Esophagus muscularis mucosa (tissue), 3 donors: ENCODE measurements around the gene GRK1.

Experiments used
- POLR2AphosphoS5 ChIP-seq, 2 donors: sonication (generic); formaldehyde crosslinking; IDR thresholded peaks; one replicate each; pipeline ENCODE4 v1.6.1; 2017; ENCODE audit warnings: antibody characterized with exemption in 2 of 2
- TF ChIP-seq, protein P1 (sequence below), 3 experiments: fragments of 200-600 bp in 2 of 3; fragments of 450-650 bp in 1 of 3; sonication (generic) in 2 of 3; IDR thresholded peaks; one replicate each; pipeline ENCODE4 v1.5.1; 2017 to 2019; ENCODE audit warnings: antibody characterized with exemption in 3 of 3, mild to moderate bottlenecking in 2 of 3, moderate library complexity in 1 of 3

DNA sequence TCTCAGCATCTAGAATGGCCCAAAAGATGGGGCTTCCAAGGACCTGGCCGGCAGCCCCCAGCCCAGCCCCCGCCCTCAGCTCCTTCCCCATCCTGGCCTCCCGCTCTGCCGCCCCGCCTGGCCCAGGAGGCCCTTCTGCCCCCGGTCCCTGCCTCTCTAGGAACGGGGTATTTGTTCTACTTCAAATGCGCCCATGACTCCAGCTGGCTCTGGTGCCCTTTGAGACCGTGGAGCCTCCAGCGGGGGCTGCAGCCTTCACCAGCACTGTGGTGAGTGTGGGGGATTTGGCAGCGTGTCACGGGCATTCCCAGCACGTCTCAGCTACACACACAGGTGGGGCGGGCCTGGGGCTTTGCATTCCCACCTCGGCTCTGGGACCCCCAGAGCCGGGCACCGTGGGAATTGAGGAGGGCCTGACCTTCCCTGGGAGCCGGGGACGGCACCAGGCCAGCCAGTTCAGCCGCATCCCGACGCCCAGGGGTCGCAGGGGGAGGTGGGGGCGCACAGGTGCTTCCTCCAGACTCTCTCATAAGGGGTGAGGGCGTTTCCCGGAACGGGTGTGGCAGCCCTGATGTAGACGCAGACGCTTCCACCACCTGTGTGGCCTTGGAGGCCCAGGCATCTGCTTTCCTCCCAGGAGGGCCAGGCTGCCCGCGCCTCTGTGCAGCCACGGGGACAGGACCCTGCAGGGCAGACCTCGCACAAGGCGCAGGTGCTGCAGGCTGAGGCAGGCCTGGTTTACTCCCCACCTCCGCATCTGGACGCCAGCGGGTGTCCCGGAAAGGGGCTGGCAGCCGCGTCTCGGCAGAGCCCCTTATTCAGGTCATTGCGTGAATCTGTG is 10.0 kb upstream of the GRK1 start:
- TF ChIP-seq, protein P1, sequence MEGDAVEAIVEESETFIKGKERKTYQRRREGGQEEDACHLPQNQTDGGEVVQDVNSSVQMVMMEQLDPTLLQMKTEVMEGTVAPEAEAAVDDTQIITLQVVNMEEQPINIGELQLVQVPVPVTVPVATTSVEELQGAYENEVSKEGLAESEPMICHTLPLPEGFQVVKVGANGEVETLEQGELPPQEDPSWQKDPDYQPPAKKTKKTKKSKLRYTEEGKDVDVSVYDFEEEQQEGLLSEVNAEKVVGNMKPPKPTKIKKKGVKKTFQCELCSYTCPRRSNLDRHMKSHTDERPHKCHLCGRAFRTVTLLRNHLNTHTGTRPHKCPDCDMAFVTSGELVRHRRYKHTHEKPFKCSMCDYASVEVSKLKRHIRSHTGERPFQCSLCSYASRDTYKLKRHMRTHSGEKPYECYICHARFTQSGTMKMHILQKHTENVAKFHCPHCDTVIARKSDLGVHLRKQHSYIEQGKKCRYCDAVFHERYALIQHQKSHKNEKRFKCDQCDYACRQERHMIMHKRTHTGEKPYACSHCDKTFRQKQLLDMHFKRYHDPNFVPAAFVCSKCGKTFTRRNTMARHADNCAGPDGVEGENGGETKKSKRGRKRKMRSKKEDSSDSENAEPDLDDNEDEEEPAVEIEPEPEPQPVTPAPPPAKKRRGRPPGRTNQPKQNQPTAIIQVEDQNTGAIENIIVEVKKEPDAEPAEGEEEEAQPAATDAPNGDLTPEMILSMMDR (IDR thresholded peaks at IDR 0.05) = no peak
- no peak for TF ChIP-seq POLR2AphosphoS5 (IDR thresholded peaks at IDR 0.05)
